GM19328 (cell line): ENCODE results near the gene DRD2.

Experiments used
- ATAC-seq: cut with Tn5 transposase; IDR thresholded peaks from one replicate; pipeline ENCODE4 v1.9.1; 2021; ENCODE audit warnings: mild to moderate bottlenecking, moderate library complexity; ENCODE audit not compliant: unreplicated experiment

Gene DRD2

GRCh38 chr11:113487622-113488021, 12.4 kb upstream of the DRD2 start:
- no peak for ATAC-seq

- ATAC-seq: no peak
Measured at GRCh38 chr11:113484223-113484622, 9.0 kb upstream of the DRD2 start.

- no peak for ATAC-seq
Measured at GRCh38 chr11:113481672-113482071, 6.5 kb upstream of the DRD2 start.

GRCh38 chr11:113481226-113481625, 6.0 kb upstream of the DRD2 start:
- no peak for ATAC-seq

- ATAC-seq: no peak
Measured at GRCh38 chr11:113477321-113477720, 2.1 kb upstream of the DRD2 start.

GRCh38 chr11:113476553-113476952, 1.4 kb upstream of the DRD2 start:
- ATAC-seq: no peak

- ATAC-seq: no peak
Measured at GRCh38 chr11:113474362-113475159, 637 bp downstream of the DRD2 start.

GRCh38 chr11:113473983-113474361, 1.2 kb downstream of the DRD2 start:
- ATAC-seq: no peak

GRCh38 chr11:113472471-113472870, 2.7 kb downstream of the DRD2 start:
- no peak for ATAC-seq

- ATAC-seq: no peak
Measured at GRCh38 chr11:113470233-113470632, 5.0 kb downstream of the DRD2 start.

GRCh38 chr11:113468726-113469345, 6.4 kb downstream of the DRD2 start:
- ATAC-seq: no peak

- no peak for ATAC-seq
Measured at GRCh38 chr11:113467545-113467944, 7.7 kb downstream of the DRD2 start.

- no peak for ATAC-seq
Measured at GRCh38 chr11:113465786-113466185, 9.4 kb downstream of the DRD2 start.

GRCh38 chr11:113464416-113464815, 10.8 kb downstream of the DRD2 start:
- no peak for ATAC-seq

GRCh38 chr11:113462830-113463229, 12.4 kb downstream of the DRD2 start:
- ATAC-seq: no peak

GRCh38 chr11:113461639-113462038, 13.6 kb downstream of the DRD2 start:
- ATAC-seq: no peak

GRCh38 chr11:113460469-113460868, 14.7 kb downstream of the DRD2 start:
- ATAC-seq: no peak

- no peak for ATAC-seq
Measured at GRCh38 chr11:113458189-113458588, 17.0 kb downstream of the DRD2 start.

GRCh38 chr11:113457784-113458183, 17.4 kb downstream of the DRD2 start:
- ATAC-seq: no peak

- no peak for ATAC-seq
Measured at GRCh38 chr11:113454455-113454854, 20.7 kb downstream of the DRD2 start.

GRCh38 chr11:113449743-113450142, 25.5 kb downstream of the DRD2 start:
- ATAC-seq: no peak

GRCh38 chr11:113448316-113448677, 26.9 kb downstream of the DRD2 start:
- ATAC-seq: no peak
